Coronary artery (tissue), 2 donors: ENCODE measurements around the gene SLF2.
A peak's percentile ranks its signal among the peaks of the same experiment; 100 is the strongest.

Experiments used
- DNase-seq: peaks from one replicate; pipeline ENCODE4 v3.0.0-alpha.2; 2017; ENCODE audit warnings: low spot score
- H3K27ac ChIP-seq, 2 donors: fragments of 200-600 bp; sonication (generic); one replicate each; pipeline ENCODE4 v1.5.1; 2016 to 2019
- H3K4me3 ChIP-seq: fragments of 200-600 bp; sonication (generic); 2 replicates; pipeline ENCODE4 v1.5.1; 2016; ENCODE audit warnings: mild to moderate bottlenecking, moderate library complexity
- CTCF ChIP-seq: fragments of 200-600 bp; sonication (generic); IDR thresholded peaks from one replicate; pipeline ENCODE4 v1.5.1; 2019; ENCODE audit warnings: antibody characterized with exemption

SLF2 gene

GRCh38 chr10:100980311-100980710 is 67.5 kb downstream of the SLF2 start:
- no peak for TF ChIP-seq CTCF
- no peak for DNase-seq
- Histone ChIP-seq H3K27ac (no peak overlapping the region), H3K4me3 (no peak overlapping the region)

GRCh38 chr10:100980711-100981110 is 67.9 kb downstream of the SLF2 start:
- peak; percentile 36 for DNase-seq
- TF ChIP-seq CTCF, result no peak
- H3K27ac ChIP-seq, result no peak overlapping the region
- H3K4me3 ChIP-seq, result no peak overlapping the region

- no peak for TF ChIP-seq CTCF
- H3K4me3 ChIP-seq, result no peak overlapping the region
- H3K27ac ChIP-seq, result no peak overlapping the region
- DNase-seq, result no peak
These were observed 68.5 kb downstream of the SLF2 start for GRCh38 chr10:100981178-100981772.

- TF ChIP-seq CTCF, result no peak
- H3K4me3 ChIP-seq, result no peak overlapping the region
- DNase-seq, result peak; percentile 67
- no peak overlapping the region for H3K27ac ChIP-seq
These were observed 70.4 kb downstream of the SLF2 start for GRCh38 chr10:100982916-100983830.

- Histone ChIP-seq H3K4me3 (no peak overlapping the region), H3K27ac (no peak overlapping the region)
- TF ChIP-seq CTCF, result no peak
- DNase-seq, result peak; percentile 68
These were observed 71.3 kb downstream of the SLF2 start for GRCh38 chr10:100983868-100984671.

- Histone ChIP-seq H3K27ac (no peak overlapping the region), H3K4me3 (no peak overlapping the region)
- peak; percentile 61 for DNase-seq
- TF ChIP-seq CTCF, result no peak
These were observed 72.0 kb downstream of the SLF2 start for GRCh38 chr10:100984672-100985177.
